HepG2 (cell line): ENCODE data around the gene ZBTB48. TPM values are rescaled to one million over a fixed set of nuclear protein-coding genes. Genes with fewer than 3 reads are reported as not detected.

Source experiments
- ATF2 ChIP-seq: sonication (generic); formaldehyde crosslinking; IDR thresholded peaks from 2 replicates; pipeline ENCODE4 v1.4.0; 2020; ENCODE audit warnings: missing genetic modification reagents
- DMAP1 ChIP-seq: IDR thresholded peaks from 2 replicates; pipeline ENCODE4 v1.6.1; 2016
- ESRRA ChIP-seq: sonication (generic); formaldehyde crosslinking; IDR thresholded peaks from 2 replicates; pipeline ENCODE4 v1.5.1; 2020; ENCODE audit warnings: mild to moderate bottlenecking, low read depth, missing genetic modification reagents
- GABPB1 ChIP-seq: IDR thresholded peaks from 2 replicates; pipeline ENCODE4 v1.6.1; 2016; ENCODE audit warnings: mild to moderate bottlenecking, missing genetic modification reagents, moderate library complexity, missing compliant biosample characterization
- HCFC1 ChIP-seq: fragments of 150-350 bp; IDR thresholded peaks from 2 replicates; pipeline ENCODE4 v1.6.1; 2014; ENCODE audit warnings: low read depth, low read length
- MEF2D ChIP-seq: sonication (generic); formaldehyde crosslinking; IDR thresholded peaks from 2 replicates; pipeline ENCODE4 v1.5.1; 2020; ENCODE audit warnings: mild to moderate bottlenecking, missing genetic modification reagents
- MYC ChIP-seq: sonication (generic); formaldehyde crosslinking; IDR thresholded peaks from 2 replicates; pipeline ENCODE4 v1.9.0; 2021; ENCODE audit warnings: missing genetic modification reagents, borderline replicate concordance
- POLR2G ChIP-seq: fragments of 200-400 bp; formaldehyde crosslinking; IDR thresholded peaks from 2 replicates; pipeline ENCODE4 v1.6.1; 2018; ENCODE audit warnings: mild to moderate bottlenecking, low read depth, low read length, moderate library complexity
- SOX13 ChIP-seq, 3 experiments: fragments of 450-650 bp in 1 of 3; sonication (generic) in 1 of 3; formaldehyde crosslinking in 1 of 3; IDR thresholded peaks in 2 of 3; conservative IDR thresholded peaks in 1 of 3; 2 replicates each; pipeline versions ENCODE4 v1.5.0 to v1.6.1; 2016 to 2020; ENCODE audit warnings: antibody characterized with exemption in 1 of 3, mild to moderate bottlenecking in 1 of 3, missing compliant biosample characterization in 1 of 3, missing genetic modification reagents in 1 of 3, moderate library complexity in 1 of 3
- STAG1 ChIP-seq: sonication (generic); formaldehyde crosslinking; IDR thresholded peaks from 2 replicates; pipeline ENCODE4 v1.4.0; 2020; ENCODE audit warnings: missing genetic modification reagents
- XRCC5 ChIP-seq: fragments of 200-400 bp; formaldehyde crosslinking; optimal IDR thresholded peaks from 2 replicates; pipeline ENCODE3; 2017; ENCODE audit warnings: mild to moderate bottlenecking, low read length
- ZBTB3 ChIP-seq: sonication (generic); formaldehyde crosslinking; IDR thresholded peaks from 2 replicates; pipeline ENCODE4 v1.4.0; 2020; ENCODE audit warnings: low read depth, mild to moderate bottlenecking, moderate library complexity, missing genetic modification reagents, borderline replicate concordance
- ZBTB7A ChIP-seq: sonication (generic); formaldehyde crosslinking; IDR thresholded peaks from 2 replicates; pipeline ENCODE4 v1.8.0; 2022; ENCODE audit warnings: mild to moderate bottlenecking, missing genetic modification reagents
- ZHX2 ChIP-seq, 2 experiments: sonication (generic) in 1 of 2; formaldehyde crosslinking in 1 of 2; IDR thresholded peaks; 2 replicates each; pipeline versions ENCODE4 v1.6.1 to v1.9.0; 2014 to 2022; ENCODE audit warnings: antibody characterized with exemption in 1 of 2, borderline replicate concordance in 1 of 2, inconsistent platforms in 1 of 2, low read depth in 1 of 2, missing genetic modification reagents in 1 of 2
- ZKSCAN1 ChIP-seq: fragments of 150-350 bp; IDR thresholded peaks from 2 replicates; pipeline ENCODE4 v1.6.1; 2014; ENCODE audit warnings: low read length
- ZNF557 ChIP-seq: sonication (generic); formaldehyde crosslinking; IDR thresholded peaks from 2 replicates; pipeline ENCODE4 v1.4.0; 2020; ENCODE audit warnings: missing genetic modification reagents
- ZNF615 ChIP-seq: sonication (generic); formaldehyde crosslinking; IDR thresholded peaks from 2 replicates; pipeline ENCODE4 v1.5.0; 2020; ENCODE audit warnings: mild to moderate bottlenecking, missing genetic modification reagents, borderline replicate concordance
- ZSCAN30 ChIP-seq: sonication (generic); formaldehyde crosslinking; IDR thresholded peaks from 2 replicates; pipeline ENCODE4 v1.5.0; 2020; ENCODE audit warnings: mild to moderate bottlenecking, missing genetic modification reagents
- polyA plus RNA-seq, 8 experiments: library from polyadenylated mRNA; depleted of rRNA in 3 of 8; stranded (reverse) in 7 of 8; unstranded in 1 of 8; fragments of >200 nt; fragmentation: Illumina TruSeq in 4 of 8; extraction: Trizol in 4 of 8; gene quantifications; 2 replicates each; pipeline versions ENCODE4 v1.2.1 to v1.2.3, GENCODE V29; 2011 to 2016; ENCODE audit warnings: low read depth in 4 of 8, missing spikeins in 1 of 8, mixed read lengths in 1 of 8; ENCODE audit not compliant: insufficient read depth in 1 of 8
- total RNA-seq, 5 experiments: library from RNA; depleted of rRNA; stranded (reverse); fragments of >200 nt; fragmentation: Illumina TruSeq; extraction: Trizol; gene quantifications; 2 replicates each; pipeline ENCODE4 v1.2.3, GENCODE V29; 2016; ENCODE audit warnings: low read depth in 1 of 5
- TF ChIP-seq, protein P1 (sequence below): IDR thresholded peaks from 2 replicates; pipeline ENCODE4 v1.6.1; 2016; ENCODE audit warnings: missing compliant biosample characterization, missing genetic modification reagents, borderline replicate concordance

The ZBTB48 gene
- total and polyA plus RNA-seq, 2 of the 13 experiments (the other 11 are each of a cell fraction or from before 2014, with no cell fraction given): 13.0 to 17.1 TPM

GRCh38 chr1:6624710-6625583 lies 45.2 kb downstream of the ZBTB48 start, which contains the start of gene THAP3 (continued):
- TF ChIP-seq ATF2 (CRISPR knock-in tag) (no peak), ZNF615 (CRISPR knock-in tag) (no peak), HCFC1 (peak; percentile 41; the same call in 1 of the 2 replicates), ESRRA (CRISPR knock-in tag) (peak; percentile 53; the same call in 1 of the 2 replicates), MYC (peak; percentile 56), ZKSCAN1 (no peak), DMAP1 (peak; percentile 61; the same call in 1 of the 2 replicates), POLR2G (peak; percentile 67), ZNF557 (0 out of 2 replicates have a peak, but pooled peaks have one; percentile 63), ZBTB3 (CRISPR knock-in tag) (no peak), ZHX2 (IDR thresholded peaks at IDR 0.05; ENCODE audit: low read depth) (peak; percentile 64; the same call in 1 of the 2 replicates), ZHX2 (CRISPR knock-in tag; IDR thresholded peaks at IDR 0.05; ENCODE audit: borderline replicate concordance) (no peak), XRCC5 (no peak), GABPB1 (peak; percentile 76; the same call in 1 of the 2 replicates), ZBTB7A (CRISPR knock-in tag) (no peak), ZSCAN30 (CRISPR knock-in tag) (no peak), STAG1 (CRISPR knock-in tag) (0 out of 2 replicates have a peak, but pooled peaks have one; percentile 21), MEF2D (no peak), SOX13 (IDR thresholded peaks at IDR 0.05) (no peak), SOX13 (CRISPR knock-in tag; conservative IDR thresholded peaks at IDR 0.05 in 1 of 2, IDR thresholded peaks at IDR 0.05 in 1 of 2) (no peak)
- TF ChIP-seq, protein P1, sequence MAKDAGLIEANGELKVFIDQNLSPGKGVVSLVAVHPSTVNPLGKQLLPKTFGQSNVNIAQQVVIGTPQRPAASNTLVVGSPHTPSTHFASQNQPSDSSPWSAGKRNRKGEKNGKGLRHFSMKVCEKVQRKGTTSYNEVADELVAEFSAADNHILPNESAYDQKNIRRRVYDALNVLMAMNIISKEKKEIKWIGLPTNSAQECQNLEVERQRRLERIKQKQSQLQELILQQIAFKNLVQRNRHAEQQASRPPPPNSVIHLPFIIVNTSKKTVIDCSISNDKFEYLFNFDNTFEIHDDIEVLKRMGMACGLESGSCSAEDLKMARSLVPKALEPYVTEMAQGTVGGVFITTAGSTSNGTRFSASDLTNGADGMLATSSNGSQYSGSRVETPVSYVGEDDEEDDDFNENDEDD (CRISPR knock-in tag): no peak
